ENCODE results near the gene RPH3AL. TPM values are rescaled to one million over a fixed set of nuclear protein-coding genes. Genes with fewer than 3 reads are reported as not detected.

The RPH3AL gene
- total RNA-seq, 1 donor from 2014 or later = 22.3 TPM

DNA sequence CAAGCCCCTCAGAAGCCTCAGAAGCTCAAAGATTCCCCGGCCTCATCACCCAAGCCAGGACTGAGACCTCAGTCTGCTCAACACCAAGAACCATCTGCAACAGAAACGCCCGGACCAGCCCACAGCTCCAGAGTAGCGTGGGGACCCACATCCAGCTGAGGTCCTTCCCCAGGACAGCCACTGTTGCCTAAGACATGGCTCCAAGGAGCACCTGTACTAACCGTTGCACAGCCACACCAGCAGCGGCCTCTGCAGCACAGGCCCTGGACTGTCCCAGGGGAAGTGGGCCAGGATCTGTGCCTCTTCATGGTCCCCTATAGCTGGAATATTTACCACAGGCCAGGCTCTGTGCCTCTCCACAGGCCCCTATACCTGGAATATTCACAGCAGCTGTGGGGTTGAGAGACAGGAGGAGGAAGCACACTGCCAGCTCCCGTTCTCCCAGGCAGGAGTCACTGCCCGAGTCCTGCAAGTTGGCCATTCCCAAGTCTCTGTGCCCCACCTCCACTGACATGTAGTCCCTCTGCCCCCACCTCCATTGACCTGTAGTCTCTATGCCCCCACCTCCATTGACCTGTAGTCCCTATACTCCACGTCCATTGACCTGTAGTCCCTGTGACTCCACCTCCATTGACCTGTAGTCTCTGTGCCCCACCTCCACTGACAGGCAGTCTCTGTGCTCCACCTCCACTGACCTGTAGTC lies 38.5 kb downstream of the RPH3AL start:
- peaks cover 16% of the 10 kb centered on the region for H3K27me3 Mint-ChIP-seq (ENCODE audit: unreplicated experiment)
- H3K36me3 Mint-ChIP-seq (ENCODE audit: unreplicated experiment) = peaks cover 37% of the 10 kb centered on the region
- no peak for TF ChIP-seq CTCF (IDR thresholded peaks at IDR 0.05; ENCODE audit: partially characterized antibody, unreplicated experiment)
- peaks cover 23% of the 10 kb centered on the region for H3K9me3 Mint-ChIP-seq (ENCODE audit: unreplicated experiment)
- peaks cover 7% of the 10 kb centered on the region for H3K4me1 Mint-ChIP-seq (ENCODE audit: low read depth, unreplicated experiment)
- no peak for DNase-seq
- H3K4me3 Mint-ChIP-seq (ENCODE audit: unreplicated experiment) = no peak overlapping the region
- H3K27ac Mint-ChIP-seq (ENCODE audit: unreplicated experiment) = no peak overlapping the region

GRCh38 chr17:313231-313630 lies 39.4 kb downstream of the RPH3AL start:
- peaks cover 16% of the 10 kb centered on the region for H3K27me3 Mint-ChIP-seq (ENCODE audit: unreplicated experiment)
- H3K36me3 Mint-ChIP-seq (ENCODE audit: unreplicated experiment) = peaks cover 30% of the 10 kb centered on the region
- peak overlapping the region; percentile 53 for H3K27ac Mint-ChIP-seq (ENCODE audit: unreplicated experiment)
- H3K4me1 Mint-ChIP-seq (ENCODE audit: low read depth, unreplicated experiment) = peaks cover 7% of the 10 kb centered on the region
- H3K4me3 Mint-ChIP-seq (ENCODE audit: unreplicated experiment) = no peak overlapping the region
- no peak for TF ChIP-seq CTCF (IDR thresholded peaks at IDR 0.05; ENCODE audit: partially characterized antibody, unreplicated experiment)
- peaks cover 22% of the 10 kb centered on the region for H3K9me3 Mint-ChIP-seq (ENCODE audit: unreplicated experiment)
- no peak for DNase-seq

GRCh38 chr17:312476-313148 lies 40.0 kb downstream of the RPH3AL start:
- no peak for DNase-seq
- H3K9me3 Mint-ChIP-seq (ENCODE audit: unreplicated experiment) = peaks cover 24% of the 10 kb centered on the region
- TF ChIP-seq CTCF (IDR thresholded peaks at IDR 0.05; ENCODE audit: partially characterized antibody, unreplicated experiment) = no peak
- no peak overlapping the region for H3K27ac Mint-ChIP-seq (ENCODE audit: unreplicated experiment)
- H3K27me3 Mint-ChIP-seq (ENCODE audit: unreplicated experiment) = peaks cover 17% of the 10 kb centered on the region
- peaks cover 12% of the 10 kb centered on the region for H3K4me1 Mint-ChIP-seq (ENCODE audit: low read depth, unreplicated experiment)
- no peak overlapping the region for H3K4me3 Mint-ChIP-seq (ENCODE audit: unreplicated experiment)
- peaks cover 24% of the 10 kb centered on the region for H3K36me3 Mint-ChIP-seq (ENCODE audit: unreplicated experiment)

DNA sequence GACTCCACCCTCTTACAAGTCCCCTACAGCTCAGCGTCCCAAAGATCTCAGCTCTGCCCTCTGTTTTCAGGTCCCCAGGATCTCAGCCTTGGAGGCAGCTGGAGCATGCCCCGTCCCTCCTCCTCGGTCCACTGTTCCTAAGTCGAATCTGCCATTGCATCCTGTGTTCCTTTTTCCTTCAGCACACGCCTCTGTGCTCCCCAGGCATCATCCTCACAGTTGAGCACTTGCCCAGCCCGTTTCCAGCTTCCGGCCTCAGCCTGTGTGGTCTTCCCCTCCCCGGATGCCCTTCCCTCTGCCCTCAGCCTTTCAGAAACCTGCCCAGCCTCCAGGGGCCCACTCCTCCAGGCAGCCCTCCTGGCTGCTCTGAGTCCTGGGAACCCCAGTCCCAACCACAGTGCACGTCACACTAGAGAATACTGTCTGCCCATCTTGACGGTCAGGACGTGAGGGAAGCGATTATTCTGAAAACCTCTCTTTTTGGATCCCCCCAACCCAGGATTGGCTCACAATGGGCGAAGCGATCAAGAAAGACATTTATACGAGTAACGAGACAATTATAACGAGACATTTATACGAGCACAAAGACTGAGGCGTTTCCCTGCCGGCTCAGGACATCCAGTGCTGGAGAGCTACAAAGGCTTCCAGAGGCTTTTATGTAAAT lies 41.4 kb downstream of the RPH3AL start:
- no peak for TF ChIP-seq CTCF (IDR thresholded peaks at IDR 0.05; ENCODE audit: partially characterized antibody, unreplicated experiment)
- Mint-ChIP-seq H3K36me3 (ENCODE audit: unreplicated experiment) (peaks cover 14% of the 10 kb centered on the region), H3K9me3 (ENCODE audit: unreplicated experiment) (peaks cover 17% of the 10 kb centered on the region), H3K4me3 (ENCODE audit: unreplicated experiment) (peak overlapping the region; percentile 35), H3K27ac (ENCODE audit: unreplicated experiment) (peak overlapping the region; percentile 45), H3K4me1 (ENCODE audit: low read depth, unreplicated experiment) (peaks cover 19% of the 10 kb centered on the region), H3K27me3 (ENCODE audit: unreplicated experiment) (peaks cover 21% of the 10 kb centered on the region)
- DNase-seq = peak; percentile 11
